ENCODE data around the gene RECK.
"Not testable (repeated sequence)": the region's sequence is repeated elsewhere in the genome, so short reads cannot be mapped to it uniquely, and the experiment has no call there.

Gene RECK

GRCh38 chr9:36123515-36123914 is 86.8 kb downstream of the RECK start:
- Mint-ChIP-seq H3K36me3 (peaks cover 6% of the 10 kb centered on the region), H3K27me3 (no peaks in the 10 kb centered on the region), H3K27ac (no peak overlapping the region), H3K4me3 (no peak overlapping the region), H3K9me3 (no peaks in the 10 kb centered on the region), H3K4me1 (peaks cover 16% of the 10 kb centered on the region)
- DNase-seq (ENCODE audit: low spot score in 2 of 2) = no peak
- no peak for ATAC-seq (ENCODE audit: low read depth)

GRCh38 chr9:36125062-36125855 is 88.5 kb downstream of the RECK start:
- DNase-seq (ENCODE audit: low spot score in 2 of 2) (no peak), ATAC-seq (ENCODE audit: low read depth) (no peak)
- Mint-ChIP-seq H3K27me3 (no peaks in the 10 kb centered on the region), H3K4me1 (peaks cover 16% of the 10 kb centered on the region), H3K36me3 (peaks cover 7% of the 10 kb centered on the region), H3K4me3 (no peak overlapping the region), H3K9me3 (no peaks in the 10 kb centered on the region), H3K27ac (no peak overlapping the region)

- ATAC-seq (ENCODE audit: low read depth) = no peak
- Mint-ChIP-seq H3K4me3 (no peak overlapping the region), H3K36me3 (peaks cover 7% of the 10 kb centered on the region), H3K4me1 (peaks cover 16% of the 10 kb centered on the region), H3K27me3 (no peaks in the 10 kb centered on the region), H3K27ac (no peak overlapping the region), H3K9me3 (no peaks in the 10 kb centered on the region)
- DNase-seq (ENCODE audit: low spot score in 2 of 2) = no peak
Measured at GRCh38 chr9:36126016-36126730, 89.5 kb downstream of the RECK start.

GRCh38 chr9:36127652-36128244 is 91.0 kb downstream of the RECK start:
- Mint-ChIP-seq H3K27ac (no peak overlapping the region), H3K4me3 (no peak overlapping the region), H3K4me1 (peaks cover 16% of the 10 kb centered on the region), H3K36me3 (peaks cover 4% of the 10 kb centered on the region), H3K9me3 (no peaks in the 10 kb centered on the region), H3K27me3 (no peaks in the 10 kb centered on the region)
- peak; percentile 73 for ATAC-seq (ENCODE audit: low read depth)
- DNase-seq (ENCODE audit: low spot score in 2 of 2) = no peak

GRCh38 chr9:36128349-36128748 is 91.6 kb downstream of the RECK start:
- Mint-ChIP-seq H3K4me3 (no peak overlapping the region), H3K4me1 (peaks cover 16% of the 10 kb centered on the region), H3K9me3 (no peaks in the 10 kb centered on the region), H3K27me3 (no peaks in the 10 kb centered on the region), H3K36me3 (peaks cover 1% of the 10 kb centered on the region), H3K27ac (no peak overlapping the region)
- DNase-seq (ENCODE audit: low spot score in 2 of 2) = no peak
- no peak for ATAC-seq (ENCODE audit: low read depth)

- DNase-seq (ENCODE audit: low spot score in 2 of 2) (no peak), ATAC-seq (ENCODE audit: low read depth) (no peak)
- Mint-ChIP-seq H3K27ac (no peak overlapping the region), H3K36me3 (peaks cover 1% of the 10 kb centered on the region), H3K4me3 (no peak overlapping the region), H3K9me3 (no peaks in the 10 kb centered on the region), H3K4me1 (peaks cover 16% of the 10 kb centered on the region), H3K27me3 (no peaks in the 10 kb centered on the region)
Measured at GRCh38 chr9:36129139-36129538, 92.4 kb downstream of the RECK start.

- not testable (repeated sequence) for ATAC-seq (ENCODE audit: low read depth); H3K9me3 Mint-ChIP-seq; H3K4me3 Mint-ChIP-seq
Measured at GRCh38 chr9:36131666-36132065, 95.0 kb downstream of the RECK start.

GRCh38 chr9:36132086-36132485 is 95.4 kb downstream of the RECK start:
- no peak for DNase-seq (ENCODE audit: low spot score in 2 of 2)
- H3K9me3 Mint-ChIP-seq = no peaks in the 10 kb centered on the region
- H3K36me3 Mint-ChIP-seq = peaks cover 1% of the 10 kb centered on the region
- H3K4me1 Mint-ChIP-seq = peaks cover 23% of the 10 kb centered on the region
- H3K27ac Mint-ChIP-seq = no peak overlapping the region
- ATAC-seq (ENCODE audit: low read depth) = no peak
- no peaks in the 10 kb centered on the region for H3K27me3 Mint-ChIP-seq
- H3K4me3 Mint-ChIP-seq = no peak overlapping the region

More at GRCh38 chr9:36131666-36132065, 95.0 kb downstream of the RECK start:
- H3K27me3 Mint-ChIP-seq; H3K36me3 Mint-ChIP-seq; DNase-seq (ENCODE audit: low spot score in 2 of 2); H3K27ac Mint-ChIP-seq: not testable (repeated sequence)
- peaks cover 23% of the 10 kb centered on the region for H3K4me1 Mint-ChIP-seq

GRCh38 chr9:36134761-36135505 is 98.2 kb downstream of the RECK start:
- ATAC-seq (ENCODE audit: low read depth) (no peak), DNase-seq (ENCODE audit: low spot score in 2 of 2) (no peak)
- no peaks in the 10 kb centered on the region for H3K9me3 Mint-ChIP-seq
- peaks cover 1% of the 10 kb centered on the region for H3K36me3 Mint-ChIP-seq
- H3K4me3 Mint-ChIP-seq = no peak overlapping the region
- H3K27me3 Mint-ChIP-seq = no peaks in the 10 kb centered on the region
- H3K27ac Mint-ChIP-seq = no peak overlapping the region
- H3K4me1 Mint-ChIP-seq = peaks cover 33% of the 10 kb centered on the region

GRCh38 chr9:36135741-36136271 is 99.1 kb downstream of the RECK start:
- H3K9me3 Mint-ChIP-seq = no peaks in the 10 kb centered on the region
- peak overlapping the region; percentile 50 for H3K27ac Mint-ChIP-seq
- H3K4me1 Mint-ChIP-seq = peaks cover 41% of the 10 kb centered on the region
- DNase-seq (ENCODE audit: low spot score in 2 of 2) = no peak
- H3K4me3 Mint-ChIP-seq = peak overlapping the region; percentile 90
- H3K36me3 Mint-ChIP-seq = no peaks in the 10 kb centered on the region
- H3K27me3 Mint-ChIP-seq = no peaks in the 10 kb centered on the region
- ATAC-seq (ENCODE audit: low read depth) = no peak

- peak; percentile 65 for DNase-seq (ENCODE audit: low spot score in 2 of 2)
- peaks cover 42% of the 10 kb centered on the region for H3K4me1 Mint-ChIP-seq
- H3K4me3 Mint-ChIP-seq = peak within 1 kb of the TSS; percentile 90
Measured at GRCh38 chr9:36136272-36136893, 99.7 kb downstream of the RECK start, which contains the start of gene GLIPR2. TSS of gene GLIPR2 (plus strand) at chr9:36136733. CDS start at chr9:36136779, 46 bp downstream.

GRCh38 chr9:36136894-36137391 is 100.2 kb downstream of the RECK start:
- Mint-ChIP-seq H3K4me1 (peaks cover 42% of the 10 kb centered on the region), H3K27ac (peak overlapping the region; percentile 82), H3K4me3 (peak overlapping the region; percentile 90), H3K27me3 (no peaks in the 10 kb centered on the region), H3K36me3 (no peaks in the 10 kb centered on the region), H3K9me3 (no peaks in the 10 kb centered on the region)
- ATAC-seq (ENCODE audit: low read depth) (no peak), DNase-seq (ENCODE audit: low spot score in 2 of 2) (no peak)

More at GRCh38 chr9:36136272-36136893, 99.7 kb downstream of the RECK start, which contains the start of gene GLIPR2:
- H3K9me3 Mint-ChIP-seq = no peaks in the 10 kb centered on the region
- H3K27me3 Mint-ChIP-seq = no peaks in the 10 kb centered on the region
- peak within 1 kb of the TSS; percentile 82 for H3K27ac Mint-ChIP-seq
- no peaks in the 10 kb centered on the region for H3K36me3 Mint-ChIP-seq
- ATAC-seq (ENCODE audit: low read depth) = peak; percentile 92

Measured in memory B cell (primary cell).